ENCODE results near the gene SLC23A1. TPM values are rescaled to one million over a fixed set of nuclear protein-coding genes. Genes with fewer than 3 reads are reported as not detected.

Gene SLC23A1
- total RNA-seq, 2 donors from 2014 or later = not detected

- no peak for ATAC-seq (ENCODE audit: insufficient number of reproducible peaks, low FRiP score, low read depth)
- H3K27me3 ChIP-seq (replicated peaks; ENCODE audit: insufficient read depth) = no peaks in the 10 kb centered on the region
- peaks cover 13 to 36% of the 10 kb centered on the region in 2 donors for H3K4me1 ChIP-seq (ENCODE audit: control insufficient read depth in 1 of 2, low read depth in 2 of 2)
- no peak overlapping the region for H3K4me3 ChIP-seq
- no peaks in the 10 kb centered on the region for H3K9me3 ChIP-seq
- DNase-seq (ENCODE audit: low spot score) = no peak
- TF ChIP-seq CTCF (IDR thresholded peaks at IDR 0.05) = no peak
- H3K27ac ChIP-seq = no peak overlapping the region
- no peaks in the 10 kb centered on the region for H3K36me3 ChIP-seq
Observed at GRCh38 chr5:139406963-139407362, 23.9 kb upstream of the SLC23A1 start.

GRCh38 chr5:139404484-139404840 is 21.4 kb upstream of the SLC23A1 start:
- no peaks in the 10 kb centered on the region for H3K36me3 ChIP-seq
- H3K4me1 ChIP-seq (ENCODE audit: control insufficient read depth in 1 of 2, low read depth in 2 of 2) = peaks cover 4 to 18% of the 10 kb centered on the region in 2 donors
- H3K27ac ChIP-seq = peak overlapping the region; percentile 82 to 86
- ATAC-seq (ENCODE audit: insufficient number of reproducible peaks, low FRiP score, low read depth) (no peak), DNase-seq (ENCODE audit: low spot score) (no peak)
- no peaks in the 10 kb centered on the region for H3K27me3 ChIP-seq (replicated peaks; ENCODE audit: insufficient read depth)
- TF ChIP-seq CTCF (IDR thresholded peaks at IDR 0.05) = no peak
- no peaks in the 10 kb centered on the region for H3K9me3 ChIP-seq
- H3K4me3 ChIP-seq = peak overlapping the region; percentile 67

GRCh38 chr5:139403787-139404483 is 20.8 kb upstream of the SLC23A1 start, which contains the start of gene SPATA24:
SPATA24 (minus strand) TSS chr5:139404089; CDS start chr5:139404060, 29 bp downstream.
- no peaks in the 10 kb centered on the region for H3K36me3 ChIP-seq
- peaks cover 4 to 18% of the 10 kb centered on the region in 2 donors for H3K4me1 ChIP-seq (ENCODE audit: control insufficient read depth in 1 of 2, low read depth in 2 of 2)
- ATAC-seq (ENCODE audit: insufficient number of reproducible peaks, low FRiP score, low read depth) (peak; percentile 93), DNase-seq (ENCODE audit: low spot score) (peak; percentile 95)
- H3K9me3 ChIP-seq = no peaks in the 10 kb centered on the region
- H3K27me3 ChIP-seq (replicated peaks; ENCODE audit: insufficient read depth) = no peaks in the 10 kb centered on the region
- peak within 1 kb of the TSS; percentile 82 to 86 for H3K27ac ChIP-seq
- no peak for TF ChIP-seq CTCF (IDR thresholded peaks at IDR 0.05)
- peak within 1 kb of the TSS; percentile 67 for H3K4me3 ChIP-seq

- Histone ChIP-seq H3K27me3 (replicated peaks; ENCODE audit: insufficient read depth) (no peaks in the 10 kb centered on the region), H3K4me1 (ENCODE audit: control insufficient read depth in 1 of 2, low read depth in 2 of 2) (peaks cover 4 to 18% of the 10 kb centered on the region in 2 donors)
- no peak for TF ChIP-seq CTCF (IDR thresholded peaks at IDR 0.05)
Observed at GRCh38 chr5:139403418-139403786, 20.3 kb upstream of the SLC23A1 start.

GRCh38 chr5:139402561-139403158 is 19.6 kb upstream of the SLC23A1 start:
- no peaks in the 10 kb centered on the region for H3K9me3 ChIP-seq
- ATAC-seq (ENCODE audit: insufficient number of reproducible peaks, low FRiP score, low read depth) = no peak
- H3K27me3 ChIP-seq (replicated peaks; ENCODE audit: insufficient read depth) = no peaks in the 10 kb centered on the region
- H3K4me3 ChIP-seq = no peak overlapping the region
- no peak for DNase-seq (ENCODE audit: low spot score)
- peaks cover 4 to 18% of the 10 kb centered on the region in 2 donors for H3K4me1 ChIP-seq (ENCODE audit: control insufficient read depth in 1 of 2, low read depth in 2 of 2)
- no peak for TF ChIP-seq CTCF (IDR thresholded peaks at IDR 0.05)
- peak overlapping the region; percentile 82 to 86 for H3K27ac ChIP-seq
- no peaks in the 10 kb centered on the region for H3K36me3 ChIP-seq

More at GRCh38 chr5:139403418-139403786, 20.3 kb upstream of the SLC23A1 start:
- Histone ChIP-seq H3K4me3 (peak overlapping the region; percentile 67), H3K36me3 (no peaks in the 10 kb centered on the region), H3K9me3 (no peaks in the 10 kb centered on the region), H3K27ac (peak overlapping the region; percentile 82 to 86)
- ATAC-seq (ENCODE audit: insufficient number of reproducible peaks, low FRiP score, low read depth) (no peak), DNase-seq (ENCODE audit: low spot score) (no peak)
